HCT116 (cell line): Measurements from ENCODE around the gene NCOA1.

Source experiments
- ATF3 ChIP-seq: IDR thresholded peaks from 2 replicates; pipeline ENCODE4 v1.6.1; 2012
- CBX3 ChIP-seq: IDR thresholded peaks from 2 replicates; pipeline ENCODE4 v1.6.1; 2012; ENCODE audit warnings: low read depth
- CTCF ChIP-seq, 3 experiments: fragments of 200-600 bp in 1 of 3; sonication (generic) in 1 of 3; IDR thresholded peaks in 2 of 3; conservative IDR thresholded peaks in 1 of 3; 2 replicates each; pipeline ENCODE4 v1.5.1; 2012 to 2017; ENCODE audit warnings: low read depth in 2 of 3, low read length in 2 of 3, antibody characterized with exemption in 1 of 3, borderline replicate concordance in 1 of 3, control low read depth in 1 of 3, mild to moderate bottlenecking in 1 of 3, mixed read lengths in 1 of 3, mixed run types in 1 of 3, moderate library complexity in 1 of 3; ENCODE audit not compliant: insufficient read depth in 1 of 3
- EZH2 ChIP-seq: fragments of 200-600 bp; sonication (generic); IDR thresholded peaks from 2 replicates; pipeline ENCODE4 v1.6.1; 2017; ENCODE audit warnings: antibody characterized with exemption, mixed run types
- JUND ChIP-seq: IDR thresholded peaks from 2 replicates; pipeline ENCODE4 v1.6.1; 2012
- POLR2A ChIP-seq: IDR thresholded peaks from 2 replicates; pipeline ENCODE4 v1.7.0; 2011; ENCODE audit warnings: borderline replicate concordance; ENCODE audit not compliant: insufficient read depth, insufficient read length; ENCODE audit errors: extremely low read depth
- POLR2AphosphoS5 ChIP-seq: IDR thresholded peaks from 2 replicates; pipeline ENCODE4 v1.6.1; 2011; ENCODE audit warnings: mild to moderate bottlenecking, low read depth, low read length, moderate library complexity
- RAD21 ChIP-seq: IDR thresholded peaks from 2 replicates; pipeline ENCODE4 v1.6.1; 2012; ENCODE audit warnings: low read depth, mild to moderate bottlenecking
- SP1 ChIP-seq: IDR thresholded peaks from 2 replicates; pipeline ENCODE4 v1.6.1; 2012; ENCODE audit warnings: low read depth
- TF ChIP-seq, protein P1 (sequence below): IDR thresholded peaks from 2 replicates; pipeline ENCODE4 v1.6.1; 2011; ENCODE audit warnings: mild to moderate bottlenecking, low read length, moderate library complexity; ENCODE audit not compliant: insufficient replicate concordance; ENCODE audit errors: extremely low read depth
- TF ChIP-seq, protein P2 (sequence below): IDR thresholded peaks from 2 replicates; pipeline ENCODE4 v1.6.1; 2012

DNA sequence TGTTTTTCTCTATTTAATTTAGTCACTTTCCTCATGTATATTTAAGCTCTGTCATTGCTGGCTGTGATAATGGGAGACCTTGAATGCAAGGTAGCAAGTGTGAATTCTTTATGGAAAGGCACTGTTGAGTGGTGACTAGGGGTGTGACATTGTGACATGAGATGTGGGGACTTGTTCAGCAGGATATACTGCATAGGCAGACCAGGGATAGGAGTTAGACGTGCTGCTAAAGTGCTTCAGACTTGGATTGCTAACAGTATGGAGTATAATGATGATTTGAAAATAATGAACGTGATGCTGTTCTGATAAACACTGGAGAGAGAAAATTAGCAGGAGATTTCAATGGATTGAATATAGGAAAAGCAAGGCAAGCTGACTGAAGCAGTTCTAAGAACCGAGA, 135.1 kb downstream of the NCOA1 start:
- TF ChIP-seq EZH2 (no peak), POLR2AphosphoS5 (no peak), CTCF (IDR thresholded peaks at IDR 0.05 in 2 of 3, conservative IDR thresholded peaks at IDR 0.05 in 1 of 3; ENCODE audit: borderline replicate concordance in 1 of 3, insufficient read depth in 1 of 3, low read depth in 2 of 3, low read length in 2 of 3) (no peak), JUND (no peak), RAD21 (no peak), ATF3 (no peak), SP1 (no peak), POLR2A (no peak), CBX3 (no peak)
- TF ChIP-seq, protein P1, sequence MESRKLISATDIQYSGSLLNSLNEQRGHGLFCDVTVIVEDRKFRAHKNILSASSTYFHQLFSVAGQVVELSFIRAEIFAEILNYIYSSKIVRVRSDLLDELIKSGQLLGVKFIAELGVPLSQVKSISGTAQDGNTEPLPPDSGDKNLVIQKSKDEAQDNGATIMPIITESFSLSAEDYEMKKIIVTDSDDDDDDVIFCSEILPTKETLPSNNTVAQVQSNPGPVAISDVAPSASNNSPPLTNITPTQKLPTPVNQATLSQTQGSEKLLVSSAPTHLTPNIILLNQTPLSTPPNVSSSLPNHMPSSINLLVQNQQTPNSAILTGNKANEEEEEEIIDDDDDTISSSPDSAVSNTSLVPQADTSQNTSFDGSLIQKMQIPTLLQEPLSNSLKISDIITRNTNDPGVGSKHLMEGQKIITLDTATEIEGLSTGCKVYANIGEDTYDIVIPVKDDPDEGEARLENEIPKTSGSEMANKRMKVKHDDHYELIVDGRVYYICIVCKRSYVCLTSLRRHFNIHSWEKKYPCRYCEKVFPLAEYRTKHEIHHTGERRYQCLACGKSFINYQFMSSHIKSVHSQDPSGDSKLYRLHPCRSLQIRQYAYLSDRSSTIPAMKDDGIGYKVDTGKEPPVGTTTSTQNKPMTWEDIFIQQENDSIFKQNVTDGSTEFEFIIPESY: no peak
- TF ChIP-seq, protein P2, sequence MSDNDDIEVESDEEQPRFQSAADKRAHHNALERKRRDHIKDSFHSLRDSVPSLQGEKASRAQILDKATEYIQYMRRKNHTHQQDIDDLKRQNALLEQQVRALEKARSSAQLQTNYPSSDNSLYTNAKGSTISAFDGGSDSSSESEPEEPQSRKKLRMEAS: no peak
